ENCODE results near the gene LAPTM4A.

Gene LAPTM4A

GRCh38 chr2:20061940-20062339, 10.5 kb upstream of the LAPTM4A start:
- no peak for DNase-seq (ENCODE audit: low read depth in 1 of 2, low spot score in 1 of 2)
- Histone ChIP-seq H3K27me3 (ENCODE audit: insufficient read depth, poor library complexity, severe bottlenecking) (no peaks in the 10 kb centered on the region), H3K27ac (replicated peaks) (no peak overlapping the region), H3K4me3 (replicated peaks; ENCODE audit: insufficient read depth, low read length) (no peak overlapping the region)
- TF ChIP-seq SPI1 (IDR thresholded peaks at IDR 0.05; ENCODE audit: borderline replicate concordance, low read depth) (no peak), GABPA (IDR thresholded peaks at IDR 0.05; ENCODE audit: low read depth) (no peak), POLR2AphosphoS5 (IDR thresholded peaks at IDR 0.05; ENCODE audit: low read depth) (no peak)
- TF ChIP-seq, protein P1, sequence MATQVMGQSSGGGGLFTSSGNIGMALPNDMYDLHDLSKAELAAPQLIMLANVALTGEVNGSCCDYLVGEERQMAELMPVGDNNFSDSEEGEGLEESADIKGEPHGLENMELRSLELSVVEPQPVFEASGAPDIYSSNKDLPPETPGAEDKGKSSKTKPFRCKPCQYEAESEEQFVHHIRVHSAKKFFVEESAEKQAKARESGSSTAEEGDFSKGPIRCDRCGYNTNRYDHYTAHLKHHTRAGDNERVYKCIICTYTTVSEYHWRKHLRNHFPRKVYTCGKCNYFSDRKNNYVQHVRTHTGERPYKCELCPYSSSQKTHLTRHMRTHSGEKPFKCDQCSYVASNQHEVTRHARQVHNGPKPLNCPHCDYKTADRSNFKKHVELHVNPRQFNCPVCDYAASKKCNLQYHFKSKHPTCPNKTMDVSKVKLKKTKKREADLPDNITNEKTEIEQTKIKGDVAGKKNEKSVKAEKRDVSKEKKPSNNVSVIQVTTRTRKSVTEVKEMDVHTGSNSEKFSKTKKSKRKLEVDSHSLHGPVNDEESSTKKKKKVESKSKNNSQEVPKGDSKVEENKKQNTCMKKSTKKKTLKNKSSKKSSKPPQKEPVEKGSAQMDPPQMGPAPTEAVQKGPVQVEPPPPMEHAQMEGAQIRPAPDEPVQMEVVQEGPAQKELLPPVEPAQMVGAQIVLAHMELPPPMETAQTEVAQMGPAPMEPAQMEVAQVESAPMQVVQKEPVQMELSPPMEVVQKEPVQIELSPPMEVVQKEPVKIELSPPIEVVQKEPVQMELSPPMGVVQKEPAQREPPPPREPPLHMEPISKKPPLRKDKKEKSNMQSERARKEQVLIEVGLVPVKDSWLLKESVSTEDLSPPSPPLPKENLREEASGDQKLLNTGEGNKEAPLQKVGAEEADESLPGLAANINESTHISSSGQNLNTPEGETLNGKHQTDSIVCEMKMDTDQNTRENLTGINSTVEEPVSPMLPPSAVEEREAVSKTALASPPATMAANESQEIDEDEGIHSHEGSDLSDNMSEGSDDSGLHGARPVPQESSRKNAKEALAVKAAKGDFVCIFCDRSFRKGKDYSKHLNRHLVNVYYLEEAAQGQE (IDR thresholded peaks at IDR 0.05; ENCODE audit: insufficient replicate concordance, low read depth) = no peak

GRCh38 chr2:20061476-20061875, 10.0 kb upstream of the LAPTM4A start:
- no peak for DNase-seq (ENCODE audit: low read depth in 1 of 2, low spot score in 1 of 2)
- Histone ChIP-seq H3K4me3 (replicated peaks; ENCODE audit: insufficient read depth, low read length) (no peak overlapping the region), H3K27ac (replicated peaks) (no peak overlapping the region), H3K27me3 (ENCODE audit: insufficient read depth, poor library complexity, severe bottlenecking) (no peaks in the 10 kb centered on the region)
- TF ChIP-seq POLR2AphosphoS5 (IDR thresholded peaks at IDR 0.05; ENCODE audit: low read depth) = no peak
- TF ChIP-seq SPI1 (IDR thresholded peaks at IDR 0.05; ENCODE audit: borderline replicate concordance, low read depth) = no peak
- TF ChIP-seq, protein P1 (IDR thresholded peaks at IDR 0.05; ENCODE audit: insufficient replicate concordance, low read depth) = no peak
- TF ChIP-seq, protein P2, sequence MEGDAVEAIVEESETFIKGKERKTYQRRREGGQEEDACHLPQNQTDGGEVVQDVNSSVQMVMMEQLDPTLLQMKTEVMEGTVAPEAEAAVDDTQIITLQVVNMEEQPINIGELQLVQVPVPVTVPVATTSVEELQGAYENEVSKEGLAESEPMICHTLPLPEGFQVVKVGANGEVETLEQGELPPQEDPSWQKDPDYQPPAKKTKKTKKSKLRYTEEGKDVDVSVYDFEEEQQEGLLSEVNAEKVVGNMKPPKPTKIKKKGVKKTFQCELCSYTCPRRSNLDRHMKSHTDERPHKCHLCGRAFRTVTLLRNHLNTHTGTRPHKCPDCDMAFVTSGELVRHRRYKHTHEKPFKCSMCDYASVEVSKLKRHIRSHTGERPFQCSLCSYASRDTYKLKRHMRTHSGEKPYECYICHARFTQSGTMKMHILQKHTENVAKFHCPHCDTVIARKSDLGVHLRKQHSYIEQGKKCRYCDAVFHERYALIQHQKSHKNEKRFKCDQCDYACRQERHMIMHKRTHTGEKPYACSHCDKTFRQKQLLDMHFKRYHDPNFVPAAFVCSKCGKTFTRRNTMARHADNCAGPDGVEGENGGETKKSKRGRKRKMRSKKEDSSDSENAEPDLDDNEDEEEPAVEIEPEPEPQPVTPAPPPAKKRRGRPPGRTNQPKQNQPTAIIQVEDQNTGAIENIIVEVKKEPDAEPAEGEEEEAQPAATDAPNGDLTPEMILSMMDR (IDR thresholded peaks at IDR 0.05; ENCODE audit: insufficient read depth, low read length) = no peak
- TF ChIP-seq GABPA (IDR thresholded peaks at IDR 0.05; ENCODE audit: low read depth) = no peak

GRCh38 chr2:20060106-20060505, 8.7 kb upstream of the LAPTM4A start:
- Histone ChIP-seq H3K27ac (replicated peaks) (no peak overlapping the region), H3K4me3 (replicated peaks; ENCODE audit: insufficient read depth, low read length) (no peak overlapping the region), H3K27me3 (ENCODE audit: insufficient read depth, poor library complexity, severe bottlenecking) (no peaks in the 10 kb centered on the region)
- TF ChIP-seq SPI1 (IDR thresholded peaks at IDR 0.05; ENCODE audit: borderline replicate concordance, low read depth) (no peak), POLR2AphosphoS5 (IDR thresholded peaks at IDR 0.05; ENCODE audit: low read depth) (no peak), GABPA (IDR thresholded peaks at IDR 0.05; ENCODE audit: low read depth) (no peak)
- TF ChIP-seq, protein P1 (IDR thresholded peaks at IDR 0.05; ENCODE audit: insufficient replicate concordance, low read depth) = no peak
- TF ChIP-seq, protein P2 (IDR thresholded peaks at IDR 0.05; ENCODE audit: insufficient read depth, low read length) = no peak
- DNase-seq (ENCODE audit: low read depth in 1 of 2, low spot score in 1 of 2) = no peak
